Measurements from ENCODE around the gene RBM15B. TPM values are rescaled to one million over a fixed set of nuclear protein-coding genes. Genes with fewer than 3 reads are reported as not detected.

The RBM15B gene
- total and polyA plus RNA-seq, 9 of the 15 experiments (the other 6 are each of a cell fraction or from before 2014, with no cell fraction given) = 1.8 to 21.0 (median 10.5) TPM

- Histone ChIP-seq H2AFZ (ENCODE audit: low read depth, low read length) (no peak overlapping the region), H4K20me1 (replicated peaks; ENCODE audit: control insufficient read depth, insufficient read depth, low read length) (peaks cover 14% of the 10 kb centered on the region; the same call in 1 of the 2 replicates), H3K4me1 (replicated peaks in 1 of 2; ENCODE audit: control insufficient read depth in 2 of 2, insufficient read depth in 2 of 2, low read length in 2 of 2) (peaks cover 18 to 26% of the 10 kb centered on the region in 2 experiments), H3K9me3 (replicated peaks; ENCODE audit: control insufficient read depth, insufficient read depth, low read depth, low read length) (no peaks in the 10 kb centered on the region), H3K79me2 (ENCODE audit: control insufficient read depth, insufficient read depth, low read length) (peaks cover 44% of the 10 kb centered on the region), H3K4me3 (peak overlapping the region; percentile 82; the same call in 1 of the 2 replicates), H3K9me1 (ENCODE audit: control insufficient read depth, insufficient read depth, low read length) (peaks cover 14% of the 10 kb centered on the region), H3K27me3 (ENCODE audit: control insufficient read depth in 2 of 2, insufficient read depth in 2 of 2, low read length in 2 of 2) (no peaks in the 10 kb centered on the region), H3K36me3 (ENCODE audit: control insufficient read depth, insufficient read depth, low read length) (peaks cover 38% of the 10 kb centered on the region), H3K4me2 (ENCODE audit: insufficient read depth, low read length) (peak overlapping the region; percentile 83; the same call in 1 of the 2 replicates), H3K9ac (ENCODE audit: insufficient read depth in 1 of 2, low read depth in 2 of 2, low read length in 2 of 2) (peak overlapping the region; percentile 77 to 78; a peak in 2 of 4 replicates), H3K27ac (ENCODE audit: extremely low read depth, low read depth, low read length) (peak overlapping the region; percentile 25; the same call in 1 of the 3 replicates)
- DNase-seq (ENCODE audit: extremely low read depth in 1 of 4, low spot score in 3 of 4) = no peak
- no TSS peak for BruUV-seq (replicated peaks)
- no peak for ATAC-seq
- ChIA-PET POLR2A (interaction anchor here (0.6 to 1.6 kb wide), 2 partner anchors 10 to 99 kb away, joined by 3 to 4 read pairs; no protein-coding TSS in a partner anchor), CTCF (ENCODE audit: low intra/inter-chr PET ratio) (interaction anchor here (0.7 kb wide), 1 partner anchor 381 kb away, joined by 4 read pairs; no protein-coding TSS in a partner anchor)
- in situ Hi-C loops (cut with MboI) (no loop called here), intact Hi-C loops (cut with micrococcal nuclease) (loop anchor here (5.0 to 10.0 kb wide), 2 partner anchors 295 to 772 kb away; partner anchors contain the start of genes CISH and MAPKAPK3)
- TF ChIP-seq GTF3C2 (IDR thresholded peaks at IDR 0.05; ENCODE audit: borderline replicate concordance, extremely low read depth, insufficient read length) = no peak
- no peak for TF ChIP-seq MCM5 (IDR thresholded peaks at IDR 0.05; ENCODE audit: low read depth)
- no peak for TF ChIP-seq ZKSCAN3 (CRISPR knock-in tag; IDR thresholded peaks at IDR 0.05)
- TF ChIP-seq SMARCA5 (IDR thresholded peaks at IDR 0.05) = no peak
- no peak for TF ChIP-seq SRSF9 (IDR thresholded peaks at IDR 0.05; ENCODE audit: borderline replicate concordance, low read depth, low read length)
- TF ChIP-seq TSHZ1 (CRISPR knock-in tag; IDR thresholded peaks at IDR 0.05) = no peak
- TF ChIP-seq YBX1 (IDR thresholded peaks at IDR 0.05) = no peak
- 90% methylated on average over 3 of the region's 5 CpGs for WGBS (ENCODE audit: insufficient coverage, low coverage, missing lambda C conversion rate)
- FAIRE-seq = no peak
Measured at GRCh38 chr3:51386852-51387229, 4.2 kb upstream of the RBM15B start.

Measured in K562 (cell line).